PC-9 (cell line): ENCODE measurements around the gene GLRX2.

Experiments used
- CTCF ChIP-seq: fragments of 200-600 bp; sonication (generic); conservative IDR thresholded peaks from 2 replicates; pipeline ENCODE4 v1.6.1; 2017; ENCODE audit warnings: mixed run types, antibody characterized with exemption, mild to moderate bottlenecking, moderate library complexity
- EZH2 ChIP-seq: fragments of 200-600 bp; sonication (generic); IDR thresholded peaks from 2 replicates; pipeline ENCODE4 v1.8.0; 2017; ENCODE audit warnings: antibody characterized with exemption, low read depth

- TF ChIP-seq CTCF (no peak), EZH2 (no peak)
Measured at GRCh38 chr1:193104502-193104906, 710 bp downstream of the GLRX2 start.
